Adrenal gland (tissue), 5 donors: Measurements from ENCODE around the gene MAP2.

ENCODE experiments used
- POLR2A ChIP-seq, 2 donors: fragments of 450-650 bp; IDR thresholded peaks; one replicate each; pipeline ENCODE4 v1.6.1; 2017; ENCODE audit warnings: antibody characterized with exemption in 2 of 2, mild to moderate bottlenecking in 2 of 2, moderate library complexity in 1 of 2
- TF ChIP-seq, protein P1 (sequence below), 6 experiments: fragments of 450-650 bp in 4 of 6; fragments of 200-600 bp in 2 of 6; sonication (generic) in 1 of 6; IDR thresholded peaks; 1 replicate in 5 of 6; 2 replicates in 1 of 6; pipeline versions ENCODE4 v1.5.1 to v1.8.0; 2016 to 2021; ENCODE audit warnings: antibody characterized with exemption in 6 of 6, mild to moderate bottlenecking in 2 of 6, moderate library complexity in 1 of 6
- donor health status: DM: no; HTN: no; CAD: no.

GRCh38 chr2:209389171-209389618 lies 34.7 kb upstream of the MAP2 start:
- TF ChIP-seq POLR2A (IDR thresholded peaks at IDR 0.05): no peak
- TF ChIP-seq, protein P1, sequence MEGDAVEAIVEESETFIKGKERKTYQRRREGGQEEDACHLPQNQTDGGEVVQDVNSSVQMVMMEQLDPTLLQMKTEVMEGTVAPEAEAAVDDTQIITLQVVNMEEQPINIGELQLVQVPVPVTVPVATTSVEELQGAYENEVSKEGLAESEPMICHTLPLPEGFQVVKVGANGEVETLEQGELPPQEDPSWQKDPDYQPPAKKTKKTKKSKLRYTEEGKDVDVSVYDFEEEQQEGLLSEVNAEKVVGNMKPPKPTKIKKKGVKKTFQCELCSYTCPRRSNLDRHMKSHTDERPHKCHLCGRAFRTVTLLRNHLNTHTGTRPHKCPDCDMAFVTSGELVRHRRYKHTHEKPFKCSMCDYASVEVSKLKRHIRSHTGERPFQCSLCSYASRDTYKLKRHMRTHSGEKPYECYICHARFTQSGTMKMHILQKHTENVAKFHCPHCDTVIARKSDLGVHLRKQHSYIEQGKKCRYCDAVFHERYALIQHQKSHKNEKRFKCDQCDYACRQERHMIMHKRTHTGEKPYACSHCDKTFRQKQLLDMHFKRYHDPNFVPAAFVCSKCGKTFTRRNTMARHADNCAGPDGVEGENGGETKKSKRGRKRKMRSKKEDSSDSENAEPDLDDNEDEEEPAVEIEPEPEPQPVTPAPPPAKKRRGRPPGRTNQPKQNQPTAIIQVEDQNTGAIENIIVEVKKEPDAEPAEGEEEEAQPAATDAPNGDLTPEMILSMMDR (IDR thresholded peaks at IDR 0.05): no peak
